NT2/D1 (cell line): ENCODE results near the gene C15orf62.

Source experiments
- SUZ12 ChIP-seq: IDR thresholded peaks from 2 replicates; pipeline ENCODE4 v1.6.1; 2011; ENCODE audit not compliant: insufficient read length, insufficient read depth; ENCODE audit errors: extremely low read depth
- ZNF274 ChIP-seq: IDR thresholded peaks from 2 replicates; pipeline ENCODE4 v1.6.1; 2011; ENCODE audit warnings: mild to moderate bottlenecking, low read depth, low read length

GRCh38 chr15:40815042-40815698 is 45.4 kb downstream of the C15orf62 start:
- TF ChIP-seq ZNF274 = no peak
- TF ChIP-seq SUZ12 = no peak
